HepG2 (cell line): ENCODE data around the gene PHRF1. TPM values are rescaled to one million over a fixed set of nuclear protein-coding genes. Genes with fewer than 3 reads are reported as not detected.

Source experiments
- AFF4 ChIP-seq: sonication (generic); formaldehyde crosslinking; IDR thresholded peaks from 2 replicates; pipeline ENCODE4 v1.4.0; 2020; ENCODE audit warnings: missing genetic modification reagents
- ARNT2 ChIP-seq: sonication (generic); formaldehyde crosslinking; IDR thresholded peaks from 2 replicates; pipeline ENCODE4 v1.8.0; 2022; ENCODE audit warnings: mild to moderate bottlenecking, low read depth, missing genetic modification reagents, moderate library complexity
- EED ChIP-seq: sonication (generic); formaldehyde crosslinking; IDR thresholded peaks from 2 replicates; pipeline ENCODE4 v1.5.0; 2020; ENCODE audit warnings: mild to moderate bottlenecking, missing genetic modification reagents
- HIVEP1 ChIP-seq: sonication (generic); formaldehyde crosslinking; IDR thresholded peaks from 2 replicates; pipeline ENCODE4 v1.4.0; 2020; ENCODE audit warnings: mild to moderate bottlenecking, missing genetic modification reagents
- HNRNPL ChIP-seq: fragments of 200-400 bp; formaldehyde crosslinking; IDR thresholded peaks from 2 replicates; pipeline ENCODE4 v1.6.1; 2017; ENCODE audit warnings: mild to moderate bottlenecking, low read depth, low read length
- HOXA5 ChIP-seq: sonication (generic); formaldehyde crosslinking; IDR thresholded peaks from 2 replicates; pipeline ENCODE4 v1.4.0; 2020; ENCODE audit warnings: missing genetic modification reagents
- IRX3 ChIP-seq: sonication (generic); formaldehyde crosslinking; IDR thresholded peaks from 2 replicates; pipeline ENCODE4 v1.8.1; 2023; ENCODE audit warnings: mild to moderate bottlenecking, low read depth, missing genetic modification reagents, borderline replicate concordance
- KLF12 ChIP-seq: sonication (generic); formaldehyde crosslinking; IDR thresholded peaks from 2 replicates; pipeline ENCODE4 v1.4.0; 2020; ENCODE audit warnings: missing genetic modification reagents, borderline replicate concordance
- MIER2 ChIP-seq: IDR thresholded peaks from 2 replicates; pipeline ENCODE4 v1.6.1; 2016; ENCODE audit warnings: missing biosample characterization, missing genetic modification reagents
- NR1H2 ChIP-seq: sonication (generic); formaldehyde crosslinking; IDR thresholded peaks from 2 replicates; pipeline ENCODE4 v1.8.1; 2022; ENCODE audit warnings: low read depth, missing genetic modification reagents, borderline replicate concordance
- PCBP2 ChIP-seq: fragments of 200-400 bp; formaldehyde crosslinking; optimal IDR thresholded peaks from 2 replicates; pipeline ENCODE3; 2018; ENCODE audit warnings: low read length, low read depth; ENCODE audit not compliant: poor library complexity, severe bottlenecking
- PRMT3 ChIP-seq: sonication (generic); formaldehyde crosslinking; IDR thresholded peaks from 2 replicates; pipeline ENCODE4 v1.8.1; 2022; ENCODE audit warnings: low read depth, mild to moderate bottlenecking, moderate library complexity, missing genetic modification reagents, borderline replicate concordance
- PTBP1 ChIP-seq: fragments of 200-400 bp; formaldehyde crosslinking; IDR thresholded peaks from 2 replicates; pipeline ENCODE4 v1.6.1; 2018; ENCODE audit warnings: low read length, low read depth; ENCODE audit not compliant: poor library complexity, severe bottlenecking
- RFX1 ChIP-seq: fragments of 450-650 bp; IDR thresholded peaks from 2 replicates; pipeline ENCODE4 v1.6.1; 2017
- RFX5 ChIP-seq: IDR thresholded peaks from 2 replicates; pipeline ENCODE4 v1.6.1; 2011; ENCODE audit warnings: low read depth, low read length, improper control_type of control experiment
- SOX5 ChIP-seq: IDR thresholded peaks from 2 replicates; pipeline ENCODE4 v1.6.1; 2016; ENCODE audit warnings: borderline replicate concordance
- SP140L ChIP-seq: sonication (generic); formaldehyde crosslinking; IDR thresholded peaks from 2 replicates; pipeline ENCODE4 v1.4.0; 2020; ENCODE audit warnings: missing genetic modification reagents, borderline replicate concordance
- SUZ12 ChIP-seq: fragments of 150-350 bp; IDR thresholded peaks from 2 replicates; pipeline ENCODE4 v1.6.1; 2014; ENCODE audit warnings: low read depth, low read length
- TERF1 ChIP-seq: sonication (generic); formaldehyde crosslinking; IDR thresholded peaks from 2 replicates; pipeline ENCODE4 v1.8.0; 2022; ENCODE audit warnings: mild to moderate bottlenecking, missing genetic modification reagents, moderate library complexity
- ZKSCAN8 ChIP-seq: IDR thresholded peaks from 2 replicates; pipeline ENCODE4 v1.6.1; 2016; ENCODE audit warnings: borderline replicate concordance, missing genetic modification reagents, missing compliant biosample characterization
- ZMAT3 ChIP-seq: sonication (generic); formaldehyde crosslinking; conservative IDR thresholded peaks from 2 replicates; pipeline ENCODE4 v1.7.0; 2021; ENCODE audit warnings: missing genetic modification reagents
- ZNF496 ChIP-seq: sonication (generic); formaldehyde crosslinking; IDR thresholded peaks from 2 replicates; pipeline ENCODE4 v1.8.1; 2023; ENCODE audit warnings: mild to moderate bottlenecking, moderate library complexity, missing genetic modification reagents; ENCODE audit not compliant: insufficient replicate concordance
- ZNF772 ChIP-seq: sonication (generic); formaldehyde crosslinking; IDR thresholded peaks from 2 replicates; pipeline ENCODE4 v1.5.0; 2020; ENCODE audit warnings: mild to moderate bottlenecking, missing genetic modification reagents
- ZNF780A ChIP-seq: sonication (generic); formaldehyde crosslinking; IDR thresholded peaks from 2 replicates; pipeline ENCODE4 v1.8.0; 2022; ENCODE audit warnings: mild to moderate bottlenecking, missing genetic modification reagents, moderate library complexity
- ZSCAN30 ChIP-seq: sonication (generic); formaldehyde crosslinking; IDR thresholded peaks from 2 replicates; pipeline ENCODE4 v1.5.0; 2020; ENCODE audit warnings: mild to moderate bottlenecking, missing genetic modification reagents
- ZSCAN31 ChIP-seq: sonication (generic); formaldehyde crosslinking; IDR thresholded peaks from 2 replicates; pipeline ENCODE4 v1.5.0; 2020; ENCODE audit warnings: low read depth, mild to moderate bottlenecking, missing genetic modification reagents
- polyA plus RNA-seq, 8 experiments: library from polyadenylated mRNA; depleted of rRNA in 3 of 8; stranded (reverse) in 7 of 8; unstranded in 1 of 8; fragments of >200 nt; fragmentation: Illumina TruSeq in 4 of 8; extraction: Trizol in 4 of 8; gene quantifications; 2 replicates each; pipeline versions ENCODE4 v1.2.1 to v1.2.3, GENCODE V29; 2011 to 2016; ENCODE audit warnings: low read depth in 4 of 8, missing spikeins in 1 of 8, mixed read lengths in 1 of 8; ENCODE audit not compliant: insufficient read depth in 1 of 8
- total RNA-seq, 5 experiments: library from RNA; depleted of rRNA; stranded (reverse); fragments of >200 nt; fragmentation: Illumina TruSeq; extraction: Trizol; gene quantifications; 2 replicates each; pipeline ENCODE4 v1.2.3, GENCODE V29; 2016; ENCODE audit warnings: low read depth in 1 of 5

The PHRF1 gene
- total and polyA plus RNA-seq, 2 of the 13 experiments (the other 11 are each of a cell fraction or from before 2014, with no cell fraction given), result 8.2 to 16.7 TPM

GRCh38 chr11:568306-569157 lies 7.7 kb upstream of the PHRF1 start (continued):
- TF ChIP-seq TERF1 (CRISPR knock-in tag) (no peak), IRX3 (no peak), ZMAT3 (CRISPR knock-in tag) (no peak), ZNF780A (CRISPR knock-in tag) (no peak), HNRNPL (no peak), ZSCAN31 (CRISPR knock-in tag) (no peak), SUZ12 (no peak), PCBP2 (no peak), HIVEP1 (no peak), MIER2 (CRISPR knock-in tag) (no peak), EED (CRISPR knock-in tag) (no peak), RFX1 (no peak), SOX5 (CRISPR knock-in tag) (no peak), ZNF496 (no peak), ARNT2 (CRISPR knock-in tag) (peak; percentile 51; the same call in 1 of the 2 replicates), AFF4 (no peak), ZKSCAN8 (no peak), HOXA5 (CRISPR knock-in tag) (no peak), PRMT3 (CRISPR knock-in tag) (no peak), ZSCAN30 (no peak), SP140L (CRISPR knock-in tag) (no peak), NR1H2 (CRISPR knock-in tag) (no peak), KLF12 (CRISPR knock-in tag) (peak; percentile 82; the same call in 1 of the 2 replicates), PTBP1 (no peak), ZNF772 (0 out of 2 replicates have a peak, but pooled peaks have one; percentile 10), RFX5 (0 out of 2 replicates have a peak, but pooled peaks have one; percentile 18)
